K562 (cell line): ENCODE results near the gene NOTCH1. TPM values are rescaled to one million over a fixed set of nuclear protein-coding genes. Genes with fewer than 3 reads are reported as not detected.

Experiments used
- ATAC-seq: fragments of 200-7000 bp; cut with Tn5 transposase; 3 replicates; pipeline ENCODE4 v1.9.1; 2020; ENCODE audit warnings: moderate library complexity
- BruUV-seq: library from RNA; stranded (reverse); fragments of 400-500 nt; replicated peaks from 2 replicates; lab custom pipeline; 2021; lab: Mats Ljungman, UMichigan
- CTCF ChIA-PET: fragments of 300-600 bp; formaldehyde crosslinking; extraction: SDS; loops from one replicate; lab custom pipeline; 2021; ENCODE audit warnings: low intra/inter-chr PET ratio; lab: Yijun Ruan, JAX
- POLR2A ChIA-PET: fragments of 300-600, 350-650 bp; sonication (Branson Sonifier 250); formaldehyde crosslinking; extraction: SDS; loops from one replicate; lab custom pipeline; 2021; ENCODE audit warnings: antibody characterized with exemption, inconsistent platforms; lab: Yijun Ruan, JAX
- DNase-seq, 4 experiments: peaks; one replicate each; pipeline versions ENCODE4 v3.0.0 to v3.0.0-alpha.2; 2011 to 2018; ENCODE audit warnings: low spot score in 3 of 4, mixed read lengths in 3 of 4; ENCODE audit errors: extremely low read depth in 1 of 4
- FAIRE-seq: peaks from 2 replicates; lab custom pipeline; 2011; peaks lifted over from hg19 to GRCh38; lab: Jason Lieb, UNC
- H2AFZ ChIP-seq: 2 replicates; pipeline ENCODE4 v1.6.0; 2011; ENCODE audit warnings: low read depth, low read length, control low read depth, inconsistent platforms
- H3K27ac ChIP-seq: fragments of 200-600 bp; 3 replicates; pipeline ENCODE4 v1.8.0; 2011; ENCODE audit warnings: low read depth, mild to moderate bottlenecking, control low read depth, inconsistent platforms, low read length, moderate library complexity, mixed read lengths; ENCODE audit errors: extremely low read depth
- H3K27me3 ChIP-seq, 2 experiments: fragments of 300-600 bp in 1 of 2; 2 replicates in 1 of 2; 3 replicates in 1 of 2; pipeline versions ENCODE4 v1.6.0 to v1.8.0; 2011; ENCODE audit warnings: inconsistent platforms in 2 of 2, low read length in 2 of 2, mild to moderate bottlenecking in 1 of 2, mixed read lengths in 1 of 2, moderate library complexity in 1 of 2; ENCODE audit not compliant: control insufficient read depth in 2 of 2, insufficient read depth in 2 of 2
- H3K36me3 ChIP-seq: fragments of 300-600 bp; 3 replicates; pipeline ENCODE4 v1.8.0; 2011; ENCODE audit warnings: mild to moderate bottlenecking, low read length, inconsistent platforms; ENCODE audit not compliant: control insufficient read depth, insufficient read depth
- H3K4me1 ChIP-seq, 2 experiments: fragments of 200-600 bp in 1 of 2; replicated peaks in 1 of 2; 2 replicates in 1 of 2; 3 replicates in 1 of 2; pipeline versions ENCODE4 v1.5.1 to v1.8.0; 2011; ENCODE audit warnings: inconsistent platforms in 2 of 2, low read length in 2 of 2, mild to moderate bottlenecking in 1 of 2, mixed read lengths in 1 of 2, moderate library complexity in 1 of 2; ENCODE audit not compliant: control insufficient read depth in 2 of 2, insufficient read depth in 2 of 2
- H3K4me2 ChIP-seq: 2 replicates; pipeline ENCODE4 v1.6.1; 2011; ENCODE audit warnings: low read length, control low read depth, inconsistent platforms, mixed read lengths; ENCODE audit not compliant: insufficient read depth
- H3K4me3 ChIP-seq: fragments of 200-600 bp; sonication (generic), shearing (Covaris generic); 2 replicates; pipeline ENCODE4 v1.5.1; 2016; ENCODE audit warnings: control low read depth, inconsistent platforms
- H3K79me2 ChIP-seq: fragments of 200-600 bp; 3 replicates; pipeline ENCODE4 v1.8.0; 2011; ENCODE audit warnings: low read length, inconsistent platforms; ENCODE audit not compliant: control insufficient read depth, insufficient read depth
- H3K9ac ChIP-seq, 2 experiments: 2 replicates each; pipeline versions ENCODE4 v1.6.0 to v1.6.1; 2011; ENCODE audit warnings: low read depth in 2 of 2, low read length in 2 of 2, control low read depth in 1 of 2, inconsistent platforms in 1 of 2, mild to moderate bottlenecking in 1 of 2, mixed read lengths in 1 of 2; ENCODE audit not compliant: insufficient read depth in 1 of 2
- H3K9me1 ChIP-seq: one replicate; pipeline ENCODE4 v1.6.0; 2011; ENCODE audit warnings: inconsistent platforms, mild to moderate bottlenecking, low read length, moderate library complexity; ENCODE audit not compliant: control insufficient read depth, insufficient read depth
- H3K9me3 ChIP-seq: replicated peaks from 2 replicates; pipeline ENCODE4 v1.5.1; 2011; ENCODE audit warnings: low read depth, low read length, inconsistent platforms; ENCODE audit not compliant: control insufficient read depth, insufficient read depth
- H4K20me1 ChIP-seq: replicated peaks from 2 replicates; pipeline ENCODE4 v1.6.1; 2011; ENCODE audit warnings: low read length, inconsistent platforms, mixed read lengths; ENCODE audit not compliant: control insufficient read depth, insufficient read depth
- JUNB ChIP-seq: fragments of 450-650 bp; formaldehyde crosslinking; conservative IDR thresholded peaks from 2 replicates; pipeline ENCODE4 v1.4.0; 2020; ENCODE audit warnings: mild to moderate bottlenecking
- TAF7 ChIP-seq: fragments of 450-650 bp; IDR thresholded peaks from 2 replicates; pipeline ENCODE4 v1.6.1; 2016; ENCODE audit warnings: missing genetic modification characterization, missing compliant biosample characterization
- YY1 ChIP-seq, 3 experiments: IDR thresholded peaks; 2 replicates each; pipeline ENCODE4 v1.6.1; 2011; ENCODE audit warnings: low read length in 2 of 3, mild to moderate bottlenecking in 2 of 3, moderate library complexity in 2 of 3, borderline replicate concordance in 1 of 3, control low read depth in 1 of 3, low read depth in 1 of 3; ENCODE audit not compliant: insufficient read depth in 3 of 3, insufficient replicate concordance in 2 of 3, control insufficient read depth in 1 of 3, insufficient read length in 1 of 3; ENCODE audit errors: extremely low read depth in 1 of 3
- ZNF384 ChIP-seq: IDR thresholded peaks from 2 replicates; pipeline ENCODE4 v1.6.1; 2012; ENCODE audit warnings: low read depth, low read length, improper control_type of control experiment
- WGBS: fragments of 100-300 bp; shearing (Covaris generic); methylation state at CpG from one replicate; pipeline ENCODE4 v1.1.6; 2016; ENCODE audit warnings: low coverage, mixed read lengths; ENCODE audit not compliant: insufficient coverage; ENCODE audit errors: missing lambda C conversion rate; 5-methylcytosine and 5-hydroxymethylcytosine counted together
- in situ Hi-C: fragments of 300-500 bp; cut with MboI; formaldehyde crosslinking; loops from 4 replicates; pipeline ENCODE4 v1.15.0; 2018; ENCODE audit warnings: inconsistent platforms, mixed read lengths
- intact Hi-C: fragments of 100-400 bp; cut with micrococcal nuclease; formaldehyde crosslinking; loops from 2 replicates; pipeline ENCODE4 v1.14.2; 2022
- polyA plus RNA-seq, 8 experiments: library from polyadenylated mRNA; depleted of rRNA in 4 of 8; stranded (reverse) in 5 of 8; unstranded in 3 of 8; fragments of >200 nt; fragmentation: Nextera tagmentation in 2 of 8; fragmentation: Illumina TruSeq in 1 of 8; extraction: Ambion mirVana in 2 of 8; extraction: Trizol in 1 of 8; gene quantifications; 2 replicates each; pipeline versions ENCODE4 v1.2.1 to v1.2.3, GENCODE V29; 2011 to 2014; ENCODE audit warnings: inconsistent platforms in 1 of 8, missing spikeins in 1 of 8
- total RNA-seq, 7 experiments: library from RNA; depleted of rRNA in 6 of 7; stranded (reverse); fragments of >200 nt in 6 of 7; fragmentation: Illumina TruSeq in 2 of 7; extraction: Trizol in 2 of 7; gene quantifications; 2 replicates each; pipeline versions ENCODE4 v1.2.1 to v1.2.3, GENCODE V29; 2011 to 2021; ENCODE audit warnings: low replicate concordance in 1 of 7
- TF ChIP-seq, protein P1 (sequence below): fragments of 450-650 bp; IDR thresholded peaks from 2 replicates; pipeline ENCODE4 v1.6.1; 2018; ENCODE audit warnings: mild to moderate bottlenecking, low read depth; ENCODE audit not compliant: partially characterized antibody
- TF ChIP-seq, protein P2 (sequence below): fragments of 250-450 bp; sonication (Bioruptor Pico); IDR thresholded peaks from 2 replicates; pipeline ENCODE4 v1.4.0; 2020; ENCODE audit warnings: mild to moderate bottlenecking, moderate library complexity, borderline replicate concordance
- TF ChIP-seq, protein P3 (sequence below): fragments of 450-650 bp; IDR thresholded peaks from 2 replicates; pipeline ENCODE4 v1.6.1; 2016; ENCODE audit warnings: low read depth, mild to moderate bottlenecking, moderate library complexity
- TF ChIP-seq, protein P4 (sequence below): fragments of 250-450 bp; sonication (Bioruptor Pico); IDR thresholded peaks from 2 replicates; pipeline ENCODE4 v1.8.0; 2022; ENCODE audit warnings: moderate library complexity, mild to moderate bottlenecking, inconsistent platforms

Gene NOTCH1
- total and polyA plus RNA-seq, 9 of the 15 experiments (the other 6 are each of a cell fraction or from before 2014, with no cell fraction given): 0.03 to 31.4 (median 2.3) TPM

DNA sequence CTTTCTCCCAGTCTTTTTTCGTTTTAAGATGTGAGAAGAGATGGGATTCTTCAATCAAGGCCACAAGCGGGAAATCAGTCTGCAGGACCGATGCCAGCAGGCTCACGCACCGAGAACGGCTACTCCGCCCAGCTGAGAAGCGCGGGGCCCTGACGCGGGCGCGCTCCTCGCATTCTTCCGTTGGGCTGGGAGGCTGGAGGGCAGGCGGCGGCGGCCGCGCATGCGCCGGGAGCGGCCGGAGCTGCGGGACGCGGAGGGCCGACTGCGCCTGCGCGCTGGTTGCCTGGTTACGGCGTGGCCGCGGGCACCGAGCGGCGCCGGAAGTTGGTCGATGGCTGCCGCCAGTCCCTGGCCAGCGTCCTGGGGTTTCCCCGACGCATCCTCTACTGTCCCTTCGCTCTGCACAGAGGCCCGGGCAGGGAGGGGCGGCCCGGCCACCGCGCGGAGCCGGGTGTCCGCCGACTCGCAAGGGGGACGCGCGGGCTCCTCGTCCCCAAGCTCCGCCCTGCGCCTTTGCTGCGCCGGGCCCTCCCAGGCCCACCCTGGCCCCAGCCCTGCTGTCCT, 62.2 kb downstream of the NOTCH1 start:
- H3K4me1 ChIP-seq: peaks cover 19 to 38% of the 10 kb centered on the region in 2 experiments
- peak overlapping the region; percentile 94 for H3K4me2 ChIP-seq
- under 1% methylated on average over 38 of the region's 63 CpGs for WGBS
- H3K9ac ChIP-seq: peak overlapping the region; percentile 88 to 98
- peaks cover 29% of the 10 kb centered on the region for H4K20me1 ChIP-seq
- POLR2A ChIA-PET: interaction anchor here (0.5 to 1.0 kb wide), 7 partner anchors 9 to 358 kb away, joined by 3 to 5 read pairs (median 3); partner anchors contain the start of gene AJM1
- peak overlapping the region; percentile 100 for H2AFZ ChIP-seq
- H3K36me3 ChIP-seq: peaks cover 18% of the 10 kb centered on the region; the same call in 2 of the 3 replicates
- no peaks in the 10 kb centered on the region for H3K9me1 ChIP-seq
- H3K4me3 ChIP-seq: peak overlapping the region; percentile 63
- TSS peak; percentile 91 for BruUV-seq
- ATAC-seq (peak; percentile 81), FAIRE-seq (no peak), DNase-seq (peak; percentile 93 to 96 (median 95))
- peak overlapping the region; percentile 100 for H3K27ac ChIP-seq
- in situ Hi-C loops (no loop called here), intact Hi-C loops (no loop called here)
- peaks cover 40% of the 10 kb centered on the region for H3K79me2 ChIP-seq
- CTCF ChIA-PET: interaction anchor here (7.1 kb wide), 1 partner anchor 147 kb away, joined by 154 read pairs; no protein-coding TSS in a partner anchor
- peaks cover 0 to 15% of the 10 kb centered on the region in 2 experiments; a peak in 2 of 5 replicates for H3K27me3 ChIP-seq
- H3K9me3 ChIP-seq: no peaks in the 10 kb centered on the region
- TF ChIP-seq, protein P1, sequence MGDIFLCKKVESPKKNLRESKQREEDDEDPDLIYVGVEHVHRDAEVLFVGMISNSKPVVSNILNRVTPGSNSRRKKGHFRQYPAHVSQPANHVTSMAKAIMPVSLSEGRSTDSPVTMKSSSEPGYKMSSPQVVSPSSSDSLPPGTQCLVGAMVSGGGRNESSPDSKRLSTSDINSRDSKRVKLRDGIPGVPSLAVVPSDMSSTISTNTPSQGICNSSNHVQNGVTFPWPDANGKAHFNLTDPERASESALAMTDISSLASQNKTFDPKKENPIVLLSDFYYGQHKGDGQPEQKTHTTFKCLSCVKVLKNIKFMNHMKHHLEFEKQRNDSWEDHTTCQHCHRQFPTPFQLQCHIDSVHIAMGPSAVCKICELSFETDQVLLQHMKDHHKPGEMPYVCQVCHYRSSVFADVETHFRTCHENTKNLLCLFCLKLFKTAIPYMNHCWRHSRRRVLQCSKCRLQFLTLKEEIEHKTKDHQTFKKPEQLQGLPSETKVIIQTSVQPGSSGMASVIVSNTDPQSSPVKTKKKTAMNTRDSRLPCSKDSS: no peak
- no peak for TF ChIP-seq JUNB (CRISPR knock-in tag)
- TF ChIP-seq ZNF384: no peak
- 0 out of 2 replicates have a peak, but pooled peaks have one; percentile 26 for TF ChIP-seq TAF7 (tag)
- TF ChIP-seq, protein P2, sequence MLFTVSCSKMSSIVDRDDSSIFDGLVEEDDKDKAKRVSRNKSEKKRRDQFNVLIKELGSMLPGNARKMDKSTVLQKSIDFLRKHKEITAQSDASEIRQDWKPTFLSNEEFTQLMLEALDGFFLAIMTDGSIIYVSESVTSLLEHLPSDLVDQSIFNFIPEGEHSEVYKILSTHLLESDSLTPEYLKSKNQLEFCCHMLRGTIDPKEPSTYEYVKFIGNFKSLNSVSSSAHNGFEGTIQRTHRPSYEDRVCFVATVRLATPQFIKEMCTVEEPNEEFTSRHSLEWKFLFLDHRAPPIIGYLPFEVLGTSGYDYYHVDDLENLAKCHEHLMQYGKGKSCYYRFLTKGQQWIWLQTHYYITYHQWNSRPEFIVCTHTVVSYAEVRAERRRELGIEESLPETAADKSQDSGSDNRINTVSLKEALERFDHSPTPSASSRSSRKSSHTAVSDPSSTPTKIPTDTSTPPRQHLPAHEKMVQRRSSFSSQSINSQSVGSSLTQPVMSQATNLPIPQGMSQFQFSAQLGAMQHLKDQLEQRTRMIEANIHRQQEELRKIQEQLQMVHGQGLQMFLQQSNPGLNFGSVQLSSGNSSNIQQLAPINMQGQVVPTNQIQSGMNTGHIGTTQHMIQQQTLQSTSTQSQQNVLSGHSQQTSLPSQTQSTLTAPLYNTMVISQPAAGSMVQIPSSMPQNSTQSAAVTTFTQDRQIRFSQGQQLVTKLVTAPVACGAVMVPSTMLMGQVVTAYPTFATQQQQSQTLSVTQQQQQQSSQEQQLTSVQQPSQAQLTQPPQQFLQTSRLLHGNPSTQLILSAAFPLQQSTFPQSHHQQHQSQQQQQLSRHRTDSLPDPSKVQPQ (CRISPR knock-in tag): no peak
- peak in 2 of 3 experiments; percentile 13 to 82 for TF ChIP-seq YY1 (IDR thresholded peaks at IDR 0.05; ENCODE audit: borderline replicate concordance in 1 of 3, control insufficient read depth in 1 of 3, extremely low read depth in 1 of 3, insufficient read depth in 3 of 3, insufficient read length in 1 of 3, insufficient replicate concordance in 2 of 3, low read depth in 1 of 3, low read length in 2 of 3)
- TF ChIP-seq, protein P3, sequence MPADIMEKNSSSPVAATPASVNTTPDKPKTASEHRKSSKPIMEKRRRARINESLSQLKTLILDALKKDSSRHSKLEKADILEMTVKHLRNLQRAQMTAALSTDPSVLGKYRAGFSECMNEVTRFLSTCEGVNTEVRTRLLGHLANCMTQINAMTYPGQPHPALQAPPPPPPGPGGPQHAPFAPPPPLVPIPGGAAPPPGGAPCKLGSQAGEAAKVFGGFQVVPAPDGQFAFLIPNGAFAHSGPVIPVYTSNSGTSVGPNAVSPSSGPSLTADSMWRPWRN: no peak
- TF ChIP-seq, protein P4, sequence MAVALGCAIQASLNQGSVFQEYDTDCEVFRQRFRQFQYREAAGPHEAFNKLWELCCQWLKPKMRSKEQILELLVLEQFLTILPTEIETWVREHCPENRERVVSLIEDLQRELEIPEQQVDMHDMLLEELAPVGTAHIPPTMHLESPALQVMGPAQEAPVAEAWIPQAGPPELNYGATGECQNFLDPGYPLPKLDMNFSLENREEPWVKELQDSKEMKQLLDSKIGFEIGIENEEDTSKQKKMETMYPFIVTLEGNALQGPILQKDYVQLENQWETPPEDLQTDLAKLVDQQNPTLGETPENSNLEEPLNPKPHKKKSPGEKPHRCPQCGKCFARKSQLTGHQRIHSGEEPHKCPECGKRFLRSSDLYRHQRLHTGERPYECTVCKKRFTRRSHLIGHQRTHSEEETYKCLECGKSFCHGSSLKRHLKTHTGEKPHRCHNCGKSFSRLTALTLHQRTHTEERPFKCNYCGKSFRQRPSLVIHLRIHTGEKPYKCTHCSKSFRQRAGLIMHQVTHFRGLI (CRISPR knock-in tag): no peak
